K562 (cell line): ENCODE measurements around the gene BUB3. TPM values are rescaled to one million over a fixed set of nuclear protein-coding genes. Genes with fewer than 3 reads are reported as not detected.

Source experiments
- BRD9 ChIP-seq: fragments of 450-650 bp; IDR thresholded peaks from 2 replicates; pipeline ENCODE4 v1.6.1; 2018; ENCODE audit warnings: low read depth; ENCODE audit not compliant: partially characterized antibody
- HDAC6 ChIP-seq: IDR thresholded peaks from 2 replicates; pipeline ENCODE4 v1.6.1; 2012; ENCODE audit warnings: low read depth, mild to moderate bottlenecking, control low read depth, inconsistent platforms, low read length, moderate library complexity
- LARP7 ChIP-seq: fragments of 450-650 bp; IDR thresholded peaks from 2 replicates; pipeline ENCODE4 v1.6.1; 2016
- MTA1 ChIP-seq: fragments of 450-650 bp; IDR thresholded peaks from 2 replicates; pipeline ENCODE4 v1.6.1; 2017; ENCODE audit warnings: borderline replicate concordance
- PML ChIP-seq: IDR thresholded peaks from 2 replicates; pipeline ENCODE4 v1.6.1; 2012; ENCODE audit warnings: low read length, inconsistent platforms
- RBFOX2 ChIP-seq: fragments of 200-400 bp; formaldehyde crosslinking; IDR thresholded peaks from 2 replicates; pipeline ENCODE4 v1.6.1; 2017; ENCODE audit warnings: low read depth, mild to moderate bottlenecking, low read length, moderate library complexity
- TAF7 ChIP-seq: fragments of 450-650 bp; IDR thresholded peaks from 2 replicates; pipeline ENCODE4 v1.6.1; 2016; ENCODE audit warnings: missing genetic modification characterization, missing compliant biosample characterization
- ZNF143 ChIP-seq: sonication (generic); formaldehyde crosslinking; IDR thresholded peaks from 2 replicates; pipeline ENCODE4 v1.9.0; 2022; ENCODE audit warnings: mild to moderate bottlenecking, missing genetic modification reagents
- polyA plus RNA-seq, 8 experiments: library from polyadenylated mRNA; depleted of rRNA in 4 of 8; stranded (reverse) in 5 of 8; unstranded in 3 of 8; fragments of >200 nt; fragmentation: Nextera tagmentation in 2 of 8; fragmentation: Illumina TruSeq in 1 of 8; extraction: Ambion mirVana in 2 of 8; extraction: Trizol in 1 of 8; gene quantifications; 2 replicates each; pipeline versions ENCODE4 v1.2.1 to v1.2.3, GENCODE V29; 2011 to 2014; ENCODE audit warnings: inconsistent platforms in 1 of 8, missing spikeins in 1 of 8
- total RNA-seq, 7 experiments: library from RNA; depleted of rRNA in 6 of 7; stranded (reverse); fragments of >200 nt in 6 of 7; fragmentation: Illumina TruSeq in 2 of 7; extraction: Trizol in 2 of 7; gene quantifications; 2 replicates each; pipeline versions ENCODE4 v1.2.1 to v1.2.3, GENCODE V29; 2011 to 2021; ENCODE audit warnings: low replicate concordance in 1 of 7
- TF ChIP-seq, protein P1 (sequence below): fragments of 250-450 bp; sonication (Bioruptor Pico); IDR thresholded peaks from 2 replicates; pipeline ENCODE4 v1.8.0; 2021; ENCODE audit warnings: mild to moderate bottlenecking, moderate library complexity
- TF ChIP-seq, protein P2 (sequence below): fragments of 200-400 bp; formaldehyde crosslinking; IDR thresholded peaks from 2 replicates; pipeline ENCODE4 v1.6.1; 2017; ENCODE audit warnings: mild to moderate bottlenecking, low read depth, low read length, moderate library complexity
- TF ChIP-seq, protein P3 (sequence below): fragments of 450-650 bp; formaldehyde crosslinking; IDR thresholded peaks from 2 replicates; pipeline ENCODE4 v1.4.0; 2020; ENCODE audit warnings: mild to moderate bottlenecking, moderate library complexity
- TF ChIP-seq, protein P4 (sequence below), 2 experiments: fragments of 450-650 bp; IDR thresholded peaks; 2 replicates each; pipeline ENCODE4 v1.6.1; 2016
- TF ChIP-seq, protein P5 (sequence below), 3 experiments: IDR thresholded peaks in 2 of 3; conservative IDR thresholded peaks in 1 of 3; 2 replicates each; pipeline ENCODE4 v1.5.1; 2011 to 2012; ENCODE audit warnings: low read length in 3 of 3, mild to moderate bottlenecking in 3 of 3, control low read depth in 2 of 3, improper control_type of control experiment in 1 of 3, inconsistent platforms in 1 of 3, low read depth in 1 of 3, mixed read lengths in 1 of 3, moderate library complexity in 1 of 3; ENCODE audit not compliant: insufficient read depth in 2 of 3
- TF ChIP-seq, protein P6 (sequence below): fragments of 450-650 bp; formaldehyde crosslinking; IDR thresholded peaks from 2 replicates; pipeline ENCODE4 v1.4.0; 2022; ENCODE audit warnings: missing genetic modification characterization
- TF ChIP-seq, protein P7 (sequence below): fragments of 450-650 bp; IDR thresholded peaks from 2 replicates; pipeline ENCODE4 v1.6.1; 2016; ENCODE audit warnings: mild to moderate bottlenecking

Gene BUB3
- total and polyA plus RNA-seq, 9 of the 15 experiments (the other 6 are each of a cell fraction or from before 2014, with no cell fraction given): 167 to 761 (median 225) TPM

DNA sequence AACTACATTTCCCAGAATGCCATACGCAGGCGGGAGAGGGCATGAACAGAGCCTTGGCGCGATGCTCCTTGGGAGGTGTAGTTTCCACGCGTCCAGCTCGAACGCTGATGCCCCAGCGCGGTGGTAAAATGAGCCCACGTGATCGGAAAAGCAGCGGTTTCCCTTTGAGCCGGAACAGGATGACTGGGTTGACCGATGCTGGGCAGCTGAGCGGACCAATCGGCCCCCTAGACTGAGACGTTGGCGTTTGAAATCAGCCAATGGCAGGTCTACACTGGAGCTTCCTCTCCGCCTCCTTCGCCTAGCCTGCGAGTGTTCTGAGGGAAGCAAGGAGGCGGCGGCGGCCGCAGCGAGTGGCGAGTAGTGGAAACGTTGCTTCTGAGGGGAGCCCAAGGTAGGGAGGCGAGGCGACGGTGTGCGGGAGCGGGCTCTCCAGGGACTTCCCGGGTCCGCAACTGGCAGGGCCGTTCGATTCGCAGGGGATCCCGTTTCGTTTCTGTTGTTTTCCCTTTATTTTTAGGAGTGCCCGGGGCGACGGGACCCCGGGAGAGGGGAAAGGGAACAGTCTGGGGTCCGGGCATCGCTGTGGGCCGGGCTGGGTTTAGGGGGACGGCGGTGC lies at the start of gene BUB3 (continued):
- TF ChIP-seq, protein P1, sequence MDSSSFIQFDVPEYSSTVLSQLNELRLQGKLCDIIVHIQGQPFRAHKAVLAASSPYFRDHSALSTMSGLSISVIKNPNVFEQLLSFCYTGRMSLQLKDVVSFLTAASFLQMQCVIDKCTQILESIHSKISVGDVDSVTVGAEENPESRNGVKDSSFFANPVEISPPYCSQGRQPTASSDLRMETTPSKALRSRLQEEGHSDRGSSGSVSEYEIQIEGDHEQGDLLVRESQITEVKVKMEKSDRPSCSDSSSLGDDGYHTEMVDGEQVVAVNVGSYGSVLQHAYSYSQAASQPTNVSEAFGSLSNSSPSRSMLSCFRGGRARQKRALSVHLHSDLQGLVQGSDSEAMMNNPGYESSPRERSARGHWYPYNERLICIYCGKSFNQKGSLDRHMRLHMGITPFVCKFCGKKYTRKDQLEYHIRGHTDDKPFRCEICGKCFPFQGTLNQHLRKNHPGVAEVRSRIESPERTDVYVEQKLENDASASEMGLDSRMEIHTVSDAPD (CRISPR knock-in tag): no peak
- TF ChIP-seq BRD9 (peak; percentile 29), ZNF143 (CRISPR knock-in tag) (peak; percentile 99), TAF7 (tag) (peak; percentile 55; the same call in 1 of the 2 replicates), LARP7 (no peak), HDAC6 (no peak), RBFOX2 (peak; percentile 99), PML (peak; percentile 51; the same call in 1 of the 2 replicates), MTA1 (no peak)
- TF ChIP-seq, protein P2, sequence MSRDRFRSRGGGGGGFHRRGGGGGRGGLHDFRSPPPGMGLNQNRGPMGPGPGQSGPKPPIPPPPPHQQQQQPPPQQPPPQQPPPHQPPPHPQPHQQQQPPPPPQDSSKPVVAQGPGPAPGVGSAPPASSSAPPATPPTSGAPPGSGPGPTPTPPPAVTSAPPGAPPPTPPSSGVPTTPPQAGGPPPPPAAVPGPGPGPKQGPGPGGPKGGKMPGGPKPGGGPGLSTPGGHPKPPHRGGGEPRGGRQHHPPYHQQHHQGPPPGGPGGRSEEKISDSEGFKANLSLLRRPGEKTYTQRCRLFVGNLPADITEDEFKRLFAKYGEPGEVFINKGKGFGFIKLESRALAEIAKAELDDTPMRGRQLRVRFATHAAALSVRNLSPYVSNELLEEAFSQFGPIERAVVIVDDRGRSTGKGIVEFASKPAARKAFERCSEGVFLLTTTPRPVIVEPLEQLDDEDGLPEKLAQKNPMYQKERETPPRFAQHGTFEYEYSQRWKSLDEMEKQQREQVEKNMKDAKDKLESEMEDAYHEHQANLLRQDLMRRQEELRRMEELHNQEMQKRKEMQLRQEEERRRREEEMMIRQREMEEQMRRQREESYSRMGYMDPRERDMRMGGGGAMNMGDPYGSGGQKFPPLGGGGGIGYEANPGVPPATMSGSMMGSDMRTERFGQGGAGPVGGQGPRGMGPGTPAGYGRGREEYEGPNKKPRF: no peak
- TF ChIP-seq, protein P3, sequence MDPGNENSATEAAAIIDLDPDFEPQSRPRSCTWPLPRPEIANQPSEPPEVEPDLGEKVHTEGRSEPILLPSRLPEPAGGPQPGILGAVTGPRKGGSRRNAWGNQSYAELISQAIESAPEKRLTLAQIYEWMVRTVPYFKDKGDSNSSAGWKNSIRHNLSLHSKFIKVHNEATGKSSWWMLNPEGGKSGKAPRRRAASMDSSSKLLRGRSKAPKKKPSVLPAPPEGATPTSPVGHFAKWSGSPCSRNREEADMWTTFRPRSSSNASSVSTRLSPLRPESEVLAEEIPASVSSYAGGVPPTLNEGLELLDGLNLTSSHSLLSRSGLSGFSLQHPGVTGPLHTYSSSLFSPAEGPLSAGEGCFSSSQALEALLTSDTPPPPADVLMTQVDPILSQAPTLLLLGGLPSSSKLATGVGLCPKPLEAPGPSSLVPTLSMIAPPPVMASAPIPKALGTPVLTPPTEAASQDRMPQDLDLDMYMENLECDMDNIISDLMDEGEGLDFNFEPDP (CRISPR knock-in tag): no peak
- TF ChIP-seq, protein P4, sequence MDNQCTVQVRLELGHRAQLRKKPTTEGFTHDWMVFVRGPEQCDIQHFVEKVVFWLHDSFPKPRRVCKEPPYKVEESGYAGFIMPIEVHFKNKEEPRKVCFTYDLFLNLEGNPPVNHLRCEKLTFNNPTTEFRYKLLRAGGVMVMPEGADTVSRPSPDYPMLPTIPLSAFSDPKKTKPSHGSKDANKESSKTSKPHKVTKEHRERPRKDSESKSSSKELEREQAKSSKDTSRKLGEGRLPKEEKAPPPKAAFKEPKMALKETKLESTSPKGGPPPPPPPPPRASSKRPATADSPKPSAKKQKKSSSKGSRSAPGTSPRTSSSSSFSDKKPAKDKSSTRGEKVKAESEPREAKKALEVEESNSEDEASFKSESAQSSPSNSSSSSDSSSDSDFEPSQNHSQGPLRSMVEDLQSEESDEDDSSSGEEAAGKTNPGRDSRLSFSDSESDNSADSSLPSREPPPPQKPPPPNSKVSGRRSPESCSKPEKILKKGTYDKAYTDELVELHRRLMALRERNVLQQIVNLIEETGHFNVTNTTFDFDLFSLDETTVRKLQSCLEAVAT (IDR thresholded peaks at IDR 0.05): peak in 1 of 2 experiments; percentile 51; a peak in 1 of 4 replicates
- TF ChIP-seq, protein P5, sequence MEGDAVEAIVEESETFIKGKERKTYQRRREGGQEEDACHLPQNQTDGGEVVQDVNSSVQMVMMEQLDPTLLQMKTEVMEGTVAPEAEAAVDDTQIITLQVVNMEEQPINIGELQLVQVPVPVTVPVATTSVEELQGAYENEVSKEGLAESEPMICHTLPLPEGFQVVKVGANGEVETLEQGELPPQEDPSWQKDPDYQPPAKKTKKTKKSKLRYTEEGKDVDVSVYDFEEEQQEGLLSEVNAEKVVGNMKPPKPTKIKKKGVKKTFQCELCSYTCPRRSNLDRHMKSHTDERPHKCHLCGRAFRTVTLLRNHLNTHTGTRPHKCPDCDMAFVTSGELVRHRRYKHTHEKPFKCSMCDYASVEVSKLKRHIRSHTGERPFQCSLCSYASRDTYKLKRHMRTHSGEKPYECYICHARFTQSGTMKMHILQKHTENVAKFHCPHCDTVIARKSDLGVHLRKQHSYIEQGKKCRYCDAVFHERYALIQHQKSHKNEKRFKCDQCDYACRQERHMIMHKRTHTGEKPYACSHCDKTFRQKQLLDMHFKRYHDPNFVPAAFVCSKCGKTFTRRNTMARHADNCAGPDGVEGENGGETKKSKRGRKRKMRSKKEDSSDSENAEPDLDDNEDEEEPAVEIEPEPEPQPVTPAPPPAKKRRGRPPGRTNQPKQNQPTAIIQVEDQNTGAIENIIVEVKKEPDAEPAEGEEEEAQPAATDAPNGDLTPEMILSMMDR (IDR thresholded peaks at IDR 0.05 in 2 of 3, conservative IDR thresholded peaks at IDR 0.05 in 1 of 3; ENCODE audit: insufficient read depth in 2 of 3, low read depth in 1 of 3, low read length in 3 of 3): no peak
- TF ChIP-seq, protein P6, sequence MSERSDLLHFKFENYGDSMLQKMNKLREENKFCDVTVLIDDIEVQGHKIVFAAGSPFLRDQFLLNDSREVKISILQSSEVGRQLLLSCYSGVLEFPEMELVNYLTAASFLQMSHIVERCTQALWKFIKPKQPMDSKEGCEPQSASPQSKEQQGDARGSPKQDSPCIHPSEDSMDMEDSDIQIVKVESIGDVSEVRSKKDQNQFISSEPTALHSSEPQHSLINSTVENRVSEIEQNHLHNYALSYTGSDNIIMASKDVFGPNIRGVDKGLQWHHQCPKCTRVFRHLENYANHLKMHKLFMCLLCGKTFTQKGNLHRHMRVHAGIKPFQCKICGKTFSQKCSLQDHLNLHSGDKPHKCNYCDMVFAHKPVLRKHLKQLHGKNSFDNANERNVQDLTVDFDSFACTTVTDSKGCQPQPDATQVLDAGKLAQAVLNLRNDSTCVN (CRISPR knock-in tag): no peak
- TF ChIP-seq, protein P7, sequence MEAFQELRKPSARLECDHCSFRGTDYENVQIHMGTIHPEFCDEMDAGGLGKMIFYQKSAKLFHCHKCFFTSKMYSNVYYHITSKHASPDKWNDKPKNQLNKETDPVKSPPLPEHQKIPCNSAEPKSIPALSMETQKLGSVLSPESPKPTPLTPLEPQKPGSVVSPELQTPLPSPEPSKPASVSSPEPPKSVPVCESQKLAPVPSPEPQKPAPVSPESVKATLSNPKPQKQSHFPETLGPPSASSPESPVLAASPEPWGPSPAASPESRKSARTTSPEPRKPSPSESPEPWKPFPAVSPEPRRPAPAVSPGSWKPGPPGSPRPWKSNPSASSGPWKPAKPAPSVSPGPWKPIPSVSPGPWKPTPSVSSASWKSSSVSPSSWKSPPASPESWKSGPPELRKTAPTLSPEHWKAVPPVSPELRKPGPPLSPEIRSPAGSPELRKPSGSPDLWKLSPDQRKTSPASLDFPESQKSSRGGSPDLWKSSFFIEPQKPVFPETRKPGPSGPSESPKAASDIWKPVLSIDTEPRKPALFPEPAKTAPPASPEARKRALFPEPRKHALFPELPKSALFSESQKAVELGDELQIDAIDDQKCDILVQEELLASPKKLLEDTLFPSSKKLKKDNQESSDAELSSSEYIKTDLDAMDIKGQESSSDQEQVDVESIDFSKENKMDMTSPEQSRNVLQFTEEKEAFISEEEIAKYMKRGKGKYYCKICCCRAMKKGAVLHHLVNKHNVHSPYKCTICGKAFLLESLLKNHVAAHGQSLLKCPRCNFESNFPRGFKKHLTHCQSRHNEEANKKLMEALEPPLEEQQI: no peak
